Astrocyte (in vitro differentiated cells and primary cell): ENCODE data around the gene HAP1. TPM values are rescaled to one million over a fixed set of nuclear protein-coding genes. Genes with fewer than 3 reads are reported as not detected.

ENCODE experiments used
- DNase-seq: peaks from one replicate; pipeline ENCODE4 v3.0.0-alpha.2; 2010; ENCODE audit warnings: low read depth
- FAIRE-seq: peaks from 2 replicates; lab custom pipeline; 2011; peaks lifted over from hg19 to GRCh38; lab: Jason Lieb, UNC
- H2AFZ ChIP-seq: 2 replicates; pipeline ENCODE4 v1.6.0; 2012; ENCODE audit warnings: low read depth, low read length, inconsistent platforms
- H3K27ac ChIP-seq: 2 replicates; pipeline ENCODE4 v1.5.1; 2011; ENCODE audit warnings: low read depth, low read length, inconsistent platforms
- H3K27me3 ChIP-seq: 2 replicates; pipeline ENCODE4 v1.6.0; 2011; ENCODE audit warnings: low read length, inconsistent platforms; ENCODE audit not compliant: insufficient read depth
- H3K36me3 ChIP-seq: 2 replicates; pipeline ENCODE4 v1.5.1; 2011; ENCODE audit warnings: low read length, inconsistent platforms; ENCODE audit not compliant: insufficient read depth
- H3K4me1 ChIP-seq: 2 replicates; pipeline ENCODE4 v1.5.1; 2011; ENCODE audit warnings: low read length, inconsistent platforms; ENCODE audit not compliant: insufficient read depth
- H3K4me2 ChIP-seq: 2 replicates; pipeline ENCODE4 v1.6.0; 2012; ENCODE audit warnings: low read length, inconsistent platforms
- H3K4me3 ChIP-seq: 2 replicates; pipeline ENCODE4 v1.5.1; 2011; ENCODE audit warnings: low read depth, mild to moderate bottlenecking, low read length, inconsistent platforms; ENCODE audit not compliant: insufficient read depth
- H3K79me2 ChIP-seq: 2 replicates; pipeline ENCODE4 v1.6.0; 2012; ENCODE audit warnings: mild to moderate bottlenecking, low read length, inconsistent platforms; ENCODE audit not compliant: insufficient read depth
- H3K9ac ChIP-seq: 2 replicates; pipeline ENCODE4 v1.6.0; 2012; ENCODE audit warnings: mild to moderate bottlenecking, low read length, inconsistent platforms
- H3K9me3 ChIP-seq: 2 replicates; pipeline ENCODE4 v1.5.1; 2012; ENCODE audit warnings: low read depth, mild to moderate bottlenecking, low read length, inconsistent platforms; ENCODE audit not compliant: insufficient read depth
- H4K20me1 ChIP-seq: 2 replicates; pipeline ENCODE4 v1.6.0; 2012; ENCODE audit warnings: low read length, inconsistent platforms; ENCODE audit not compliant: insufficient read depth
- H3K27ac Mint-ChIP-seq: one replicate; pipeline ENCODE4 v1.8.0; 2021; ENCODE audit warnings: mild to moderate bottlenecking, mixed read lengths; ENCODE audit not compliant: unreplicated experiment
- H3K27me3 Mint-ChIP-seq: one replicate; pipeline ENCODE4 v1.8.0; 2021; ENCODE audit warnings: low read depth, mixed read lengths; ENCODE audit not compliant: unreplicated experiment
- H3K36me3 Mint-ChIP-seq: one replicate; pipeline ENCODE4 v1.8.0; 2021; ENCODE audit warnings: low read depth, mixed read lengths; ENCODE audit not compliant: unreplicated experiment
- H3K4me1 Mint-ChIP-seq: one replicate; pipeline ENCODE4 v1.8.0; 2021; ENCODE audit warnings: low read depth, mixed read lengths; ENCODE audit not compliant: unreplicated experiment
- H3K4me3 Mint-ChIP-seq: one replicate; pipeline ENCODE4 v1.8.0; 2021; ENCODE audit warnings: mild to moderate bottlenecking, moderate library complexity, mixed read lengths; ENCODE audit not compliant: unreplicated experiment
- H3K9me3 Mint-ChIP-seq: one replicate; pipeline ENCODE4 v1.8.0; 2021; ENCODE audit warnings: mild to moderate bottlenecking, mixed read lengths; ENCODE audit not compliant: unreplicated experiment
- EZH2 ChIP-seq: IDR thresholded peaks from 2 replicates; pipeline ENCODE4 v1.6.1; 2012; ENCODE audit warnings: mild to moderate bottlenecking, low read length, inconsistent platforms; ENCODE audit not compliant: insufficient read depth
- total RNA-seq: library from RNA; stranded (reverse); gene quantifications from 2 replicates; pipeline ENCODE4 v1.2.1, GENCODE V29; 2021
- TF ChIP-seq, protein P1 (sequence below): IDR thresholded peaks from 2 replicates; pipeline ENCODE4 v1.5.1; 2011; ENCODE audit warnings: low read depth, mild to moderate bottlenecking, inconsistent platforms, low read length, moderate library complexity; ENCODE audit not compliant: insufficient read depth

HAP1 gene
- total RNA-seq, 1 donor from 2014 or later: 0.52 TPM

DNA sequence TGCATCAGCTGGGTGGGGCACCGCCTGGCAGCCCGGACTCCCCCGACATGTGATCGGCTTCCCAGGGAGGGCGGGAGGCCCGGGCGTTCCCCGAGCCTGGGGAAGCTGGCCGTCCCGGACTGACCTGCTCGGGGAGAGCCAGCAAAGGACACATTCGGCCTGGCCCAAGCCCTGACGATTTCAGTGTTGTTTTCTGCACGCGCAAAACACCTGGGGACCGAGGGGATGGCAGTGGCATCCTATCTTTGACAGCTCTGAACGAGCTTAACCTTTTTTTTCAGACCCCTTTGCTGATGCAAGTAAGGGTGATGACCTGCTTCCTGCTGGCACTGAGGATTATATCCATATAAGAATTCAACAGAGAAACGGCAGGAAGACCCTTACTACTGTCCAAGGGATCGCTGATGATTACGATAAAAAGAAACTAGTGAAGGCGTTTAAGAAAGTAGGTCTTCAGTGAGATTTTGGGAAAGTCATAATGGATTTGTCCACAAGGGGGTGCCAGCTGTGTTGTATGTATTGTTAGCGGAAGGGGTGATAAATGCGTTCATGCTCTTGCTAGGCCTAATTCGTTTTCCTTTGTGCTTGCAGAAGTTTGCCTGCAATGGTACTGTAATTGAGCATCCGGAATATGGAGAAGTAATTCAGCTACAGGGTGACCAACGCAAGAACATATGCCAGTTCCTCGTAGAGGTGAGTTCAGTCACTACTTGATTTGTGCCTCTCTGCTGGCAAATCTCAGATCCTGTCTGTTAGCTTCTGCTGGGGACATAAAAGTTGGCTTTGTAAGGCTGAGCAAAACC lies 44.7 kb downstream of the HAP1 start:
- no peak overlapping the region for H2AFZ ChIP-seq
- H3K9me3 ChIP-seq: no peaks in the 10 kb centered on the region
- TF ChIP-seq, protein P1, sequence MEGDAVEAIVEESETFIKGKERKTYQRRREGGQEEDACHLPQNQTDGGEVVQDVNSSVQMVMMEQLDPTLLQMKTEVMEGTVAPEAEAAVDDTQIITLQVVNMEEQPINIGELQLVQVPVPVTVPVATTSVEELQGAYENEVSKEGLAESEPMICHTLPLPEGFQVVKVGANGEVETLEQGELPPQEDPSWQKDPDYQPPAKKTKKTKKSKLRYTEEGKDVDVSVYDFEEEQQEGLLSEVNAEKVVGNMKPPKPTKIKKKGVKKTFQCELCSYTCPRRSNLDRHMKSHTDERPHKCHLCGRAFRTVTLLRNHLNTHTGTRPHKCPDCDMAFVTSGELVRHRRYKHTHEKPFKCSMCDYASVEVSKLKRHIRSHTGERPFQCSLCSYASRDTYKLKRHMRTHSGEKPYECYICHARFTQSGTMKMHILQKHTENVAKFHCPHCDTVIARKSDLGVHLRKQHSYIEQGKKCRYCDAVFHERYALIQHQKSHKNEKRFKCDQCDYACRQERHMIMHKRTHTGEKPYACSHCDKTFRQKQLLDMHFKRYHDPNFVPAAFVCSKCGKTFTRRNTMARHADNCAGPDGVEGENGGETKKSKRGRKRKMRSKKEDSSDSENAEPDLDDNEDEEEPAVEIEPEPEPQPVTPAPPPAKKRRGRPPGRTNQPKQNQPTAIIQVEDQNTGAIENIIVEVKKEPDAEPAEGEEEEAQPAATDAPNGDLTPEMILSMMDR: peak; percentile 72
- TF ChIP-seq EZH2: no peak
- Mint-ChIP-seq H3K4me3 (peak overlapping the region; percentile 90), H3K27ac (peak overlapping the region; percentile 96), H3K27me3 (no peaks in the 10 kb centered on the region), H3K9me3 (peaks cover 2% of the 10 kb centered on the region), H3K36me3 (peaks cover 25% of the 10 kb centered on the region), H3K4me1 (peaks cover 14% of the 10 kb centered on the region)
- no peaks in the 10 kb centered on the region for H3K27me3 ChIP-seq
- peak overlapping the region; percentile 100 for H3K27ac ChIP-seq
- peaks cover 47% of the 10 kb centered on the region for H4K20me1 ChIP-seq
- H3K4me2 ChIP-seq: peak overlapping the region; percentile 97
- H3K9ac ChIP-seq: peak overlapping the region; percentile 100
- peaks cover 34% of the 10 kb centered on the region for H3K36me3 ChIP-seq
- no peak for DNase-seq
- peaks cover 23% of the 10 kb centered on the region for H3K4me1 ChIP-seq
- FAIRE-seq: no peak
- H3K4me3 ChIP-seq: peak overlapping the region; percentile 99
- H3K79me2 ChIP-seq: peaks cover 31% of the 10 kb centered on the region

DNA sequence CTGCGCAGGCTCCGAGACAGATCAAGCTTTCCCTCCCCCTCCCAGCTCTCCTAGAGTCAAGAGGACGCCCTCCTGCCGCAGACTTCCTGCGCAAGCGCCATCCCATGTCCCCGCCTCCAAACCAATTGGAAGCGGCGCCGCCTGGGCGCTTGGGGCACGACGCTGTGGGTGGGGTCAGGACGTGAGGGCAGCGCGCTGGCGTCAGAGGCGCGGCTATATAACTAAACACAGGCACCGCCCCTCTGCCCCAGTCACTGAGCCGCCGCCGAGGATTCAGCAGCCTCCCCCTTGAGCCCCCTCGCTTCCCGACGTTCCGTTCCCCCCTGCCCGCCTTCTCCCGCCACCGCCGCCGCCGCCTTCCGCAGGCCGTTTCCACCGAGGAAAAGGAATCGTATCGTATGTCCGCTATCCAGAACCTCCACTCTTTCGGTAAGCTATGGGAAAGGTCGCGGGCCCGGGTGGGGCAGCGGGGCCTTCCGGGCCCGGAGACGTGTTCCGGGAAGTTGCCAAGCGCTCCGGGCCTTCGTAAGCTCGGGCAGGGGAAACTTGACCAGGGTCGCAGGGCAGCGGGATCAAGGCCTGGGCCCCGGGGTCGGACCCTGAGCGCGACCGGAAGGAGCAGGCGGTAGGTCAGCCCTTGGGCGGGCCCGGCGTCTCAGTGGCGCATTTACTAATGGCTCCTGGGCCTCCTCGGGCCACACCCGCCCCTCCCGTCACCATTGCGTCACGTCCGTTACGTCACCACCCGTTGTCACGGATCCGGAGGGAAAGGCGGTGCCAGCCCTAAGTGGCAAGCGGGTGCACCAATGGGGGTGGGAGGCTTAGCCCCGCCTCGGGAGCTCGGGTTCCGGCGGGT lies 45.6 kb downstream of the HAP1 start, which contains the start of gene EIF1:
Gene EIF1, plus strand, starts transcription at position 245 of the 856 bp plus-strand sequence. Its CDS starts 154 bp downstream, at position 399.
- no peaks in the 10 kb centered on the region for H3K27me3 ChIP-seq
- peaks cover 23% of the 10 kb centered on the region for H3K4me1 ChIP-seq
- no peaks in the 10 kb centered on the region for H3K27me3 Mint-ChIP-seq
- no peaks in the 10 kb centered on the region for H3K9me3 ChIP-seq
- peak within 1 kb of the TSS; percentile 99 for H3K4me3 ChIP-seq
- FAIRE-seq (no peak), DNase-seq (peak; percentile 96)
- H3K36me3 ChIP-seq: peaks cover 34% of the 10 kb centered on the region
- H3K79me2 ChIP-seq: peaks cover 31% of the 10 kb centered on the region
- H3K9me3 Mint-ChIP-seq: peaks cover 2% of the 10 kb centered on the region
- H3K9ac ChIP-seq: peak within 1 kb of the TSS; percentile 100
- H3K27ac ChIP-seq: peak within 1 kb of the TSS; percentile 100
- H2AFZ ChIP-seq: peak within 1 kb of the TSS; percentile 97
- H4K20me1 ChIP-seq: peaks cover 47% of the 10 kb centered on the region
- peaks cover 14% of the 10 kb centered on the region for H3K4me1 Mint-ChIP-seq
- TF ChIP-seq EZH2: no peak
- H3K27ac Mint-ChIP-seq: peak within 1 kb of the TSS; percentile 99
- H3K4me2 ChIP-seq: peak within 1 kb of the TSS; percentile 97
- peak within 1 kb of the TSS; percentile 90 for H3K4me3 Mint-ChIP-seq
- H3K36me3 Mint-ChIP-seq: peaks cover 25% of the 10 kb centered on the region
